GM19467 (cell line): ENCODE measurements around the gene BAIAP3.

Experiments used
- ATAC-seq: cut with Tn5 transposase; IDR thresholded peaks from one replicate; pipeline ENCODE4 v1.9.1; 2021; ENCODE audit warnings: mild to moderate bottlenecking, moderate library complexity; ENCODE audit not compliant: unreplicated experiment

BAIAP3 gene

DNA sequence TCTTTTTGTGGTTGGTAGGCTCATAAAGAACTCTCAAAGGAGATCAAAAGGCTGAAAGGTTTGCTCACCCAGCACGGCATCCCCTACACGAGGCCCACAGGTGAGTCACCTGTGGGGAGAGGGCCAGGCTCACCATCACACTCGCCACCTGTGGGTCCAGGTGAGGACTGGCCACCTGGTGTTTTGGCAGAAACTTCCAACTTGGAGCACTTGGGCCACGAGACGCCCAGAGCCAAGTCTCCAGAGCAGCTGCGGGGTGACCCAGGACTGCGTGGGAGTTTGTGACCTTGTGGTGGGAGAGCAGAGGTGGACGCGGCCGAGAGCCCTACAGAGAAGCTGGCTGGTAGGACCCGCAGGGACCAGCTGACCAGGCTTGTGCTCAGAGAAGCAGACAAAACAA lies 29.4 kb downstream of the BAIAP3 start:
- ATAC-seq: no peak

DNA sequence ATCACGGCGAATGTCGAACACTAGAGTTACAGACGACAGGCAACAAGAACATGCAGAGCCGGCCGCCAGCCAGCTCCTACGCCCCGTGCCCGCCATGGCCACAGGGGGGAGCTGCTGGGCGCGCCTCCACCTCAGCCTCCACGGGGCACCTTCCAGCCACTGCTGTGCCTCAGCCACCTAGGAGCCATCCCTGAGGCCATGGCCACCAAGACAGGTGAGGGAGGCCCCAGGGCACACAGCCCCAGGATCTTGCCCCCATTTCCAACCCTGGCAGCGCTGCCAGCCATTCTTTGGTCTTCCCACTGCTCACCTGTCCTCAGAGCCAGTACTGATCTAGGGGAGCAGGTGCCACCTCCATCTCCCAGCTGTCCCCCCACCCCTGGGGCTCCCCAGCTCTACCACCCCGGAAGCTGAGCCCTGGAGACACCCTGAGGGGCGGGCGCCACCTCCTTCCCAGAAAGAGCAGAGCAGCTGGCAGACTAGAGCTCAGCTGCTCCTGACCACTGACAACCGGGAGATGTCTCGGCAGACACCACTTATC lies 30.1 kb downstream of the BAIAP3 start:
- ATAC-seq: no peak

DNA sequence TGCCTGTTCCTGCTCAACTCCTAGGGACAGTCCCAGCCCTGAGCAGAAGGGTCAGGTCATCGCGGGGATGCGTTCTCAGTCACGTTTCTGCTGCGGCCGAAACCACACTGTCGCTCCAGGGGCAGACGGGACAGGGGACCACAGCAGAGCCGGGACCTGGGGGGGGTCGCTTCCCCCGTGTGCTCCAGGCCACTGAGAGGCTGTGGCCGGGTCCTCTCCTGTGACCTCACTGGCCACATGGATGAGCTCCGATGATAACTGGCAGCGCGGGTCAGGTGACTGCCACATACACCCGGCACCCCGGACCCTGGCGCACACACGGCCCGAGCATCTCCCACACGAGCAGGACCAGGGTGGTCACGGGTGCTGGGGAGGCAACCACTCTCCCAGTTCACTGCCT lies 31.1 kb downstream of the BAIAP3 start:
- ATAC-seq: no peak

DNA sequence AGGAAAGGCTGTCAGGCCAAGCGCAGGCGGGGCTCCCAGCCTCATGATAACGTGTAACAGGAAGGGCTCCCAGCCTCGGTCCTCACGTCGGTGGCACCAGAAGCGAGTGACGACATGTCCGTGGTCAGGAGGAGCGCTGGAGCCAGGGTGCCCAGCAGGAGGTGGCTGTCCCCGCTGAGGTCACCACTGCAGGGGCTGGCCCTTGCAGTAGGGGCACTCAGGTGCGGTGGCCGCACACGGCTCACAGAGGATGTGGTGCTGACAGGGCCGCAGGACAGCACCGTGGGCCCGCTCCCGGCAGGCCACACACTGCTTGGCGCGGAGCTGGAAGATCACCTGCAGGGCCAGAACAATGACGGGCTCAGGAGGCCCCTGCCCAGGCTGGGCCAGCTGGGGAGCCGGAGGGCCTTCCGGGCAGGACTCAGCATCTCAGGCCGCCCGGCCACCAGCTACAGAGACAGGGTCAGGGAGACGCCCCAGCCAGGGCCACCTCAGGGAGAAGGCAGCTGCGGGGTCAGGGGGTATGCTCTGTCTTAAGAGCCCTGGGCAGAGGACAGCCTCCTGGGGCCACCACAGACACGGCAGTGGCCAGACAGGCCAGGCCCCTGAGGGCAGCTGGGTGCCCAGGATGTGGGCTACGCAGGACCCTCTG lies 32.7 kb downstream of the BAIAP3 start:
- ATAC-seq: no peak

DNA sequence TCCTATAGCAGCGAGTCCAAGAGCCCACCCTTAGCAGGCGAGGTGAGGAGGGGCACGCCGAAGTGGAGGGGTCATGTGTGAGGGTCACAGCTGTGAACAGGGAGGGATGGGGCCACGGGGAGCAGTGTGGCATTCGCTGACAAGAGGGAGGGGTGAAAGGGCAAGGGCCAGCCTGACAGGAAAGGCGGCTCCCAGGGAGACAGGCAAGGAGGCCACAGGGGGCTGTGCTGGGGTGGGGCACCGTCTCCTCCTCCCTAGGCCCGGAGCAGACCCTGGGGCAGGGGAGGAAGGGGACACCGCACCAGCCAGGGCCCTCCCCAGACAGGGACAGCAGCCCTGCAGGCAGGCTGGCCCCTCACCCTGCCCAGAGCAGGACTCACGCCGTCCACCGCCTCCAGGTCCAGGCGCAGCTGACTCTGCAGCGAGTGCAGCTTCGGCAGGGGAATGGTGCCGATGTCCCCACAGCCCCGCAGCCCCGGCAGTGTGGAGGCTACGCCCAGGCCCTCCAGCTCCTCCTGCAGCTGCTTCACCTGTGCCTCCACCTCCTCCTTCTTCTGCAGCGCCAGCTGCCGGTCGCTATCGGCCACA lies 33.4 kb downstream of the BAIAP3 start:
- ATAC-seq: no peak

DNA sequence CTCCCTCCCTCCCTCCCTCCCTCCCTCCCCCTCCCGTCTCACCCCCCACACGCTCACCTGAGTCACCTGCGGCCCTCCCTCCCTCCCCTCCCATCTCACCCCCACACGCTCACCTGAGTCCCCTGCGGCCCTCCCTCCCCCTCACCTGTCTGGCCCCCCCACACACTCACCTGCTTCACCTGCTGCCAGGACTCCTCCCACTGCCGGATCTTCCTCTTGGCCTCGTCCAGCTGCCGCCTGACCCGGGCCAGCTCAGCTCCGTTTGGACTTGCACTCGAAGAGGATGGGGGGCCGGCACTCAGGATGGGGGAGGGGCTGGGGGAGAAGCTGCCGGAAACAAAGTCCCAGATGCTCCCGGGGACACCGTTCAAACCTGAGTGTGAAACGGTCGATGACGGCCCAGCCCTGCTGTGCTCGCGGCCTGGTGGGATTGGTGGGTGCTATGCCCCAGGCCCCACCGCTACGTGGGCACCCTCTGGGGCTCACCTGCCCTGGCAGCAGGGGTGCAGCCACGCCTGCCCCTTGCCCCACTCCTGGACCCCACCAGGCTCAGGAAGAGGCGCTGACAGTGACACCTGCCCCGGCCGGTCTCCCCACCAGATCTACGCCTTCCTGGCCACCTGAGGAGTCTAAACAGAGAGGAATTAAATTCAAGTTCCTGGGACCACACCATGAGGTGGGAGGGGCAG lies 34.2 kb downstream of the BAIAP3 start:
- ATAC-seq: no peak

DNA sequence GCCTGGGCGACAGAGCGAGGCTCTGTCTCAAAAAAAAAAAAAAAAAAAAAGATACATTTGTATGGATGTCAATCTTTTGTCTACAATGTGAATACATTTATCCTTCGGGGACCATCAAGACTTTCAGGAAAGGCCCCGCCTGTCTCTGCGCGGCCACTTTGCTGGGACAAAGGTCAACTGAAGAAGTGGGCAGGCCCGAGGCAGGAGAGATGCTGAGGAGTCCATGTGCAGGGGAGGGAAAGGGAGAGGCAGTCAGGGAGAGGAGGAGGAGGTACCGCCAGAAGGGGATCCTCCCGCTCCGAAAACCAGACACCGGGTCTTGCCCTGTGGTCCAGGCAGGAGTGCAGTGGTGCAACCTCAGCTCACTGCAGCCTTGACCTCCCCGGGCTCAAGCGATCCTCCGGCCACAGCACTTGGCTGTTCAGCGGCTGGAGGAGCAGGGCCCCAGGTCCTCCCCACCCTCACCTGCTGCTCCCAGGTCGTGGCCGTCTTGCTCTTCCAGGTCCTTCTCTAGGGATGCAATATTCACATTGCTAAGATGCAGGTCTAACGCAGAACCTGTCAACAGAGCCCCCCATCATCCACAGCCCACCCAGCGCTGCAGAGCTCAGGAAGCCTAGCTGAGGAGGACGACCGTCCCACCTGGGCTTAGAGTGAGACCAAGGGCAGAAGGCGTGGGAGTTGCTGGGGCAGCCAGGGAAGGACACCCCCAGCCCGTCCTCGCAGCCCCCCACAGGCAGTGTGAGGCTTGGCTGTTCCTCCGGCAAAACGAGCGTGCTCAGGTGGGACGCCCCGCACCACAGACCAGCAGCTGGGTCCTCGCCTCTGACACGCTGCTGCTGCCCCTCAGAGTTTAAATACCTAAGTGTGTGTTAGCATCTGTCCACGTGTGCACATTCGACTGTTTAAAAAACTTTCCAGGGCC lies 37.9 kb downstream of the BAIAP3 start:
- no peak for ATAC-seq

- ATAC-seq: no peak
Measured at GRCh38 chr16:1372292-1372950, 39.0 kb downstream of the BAIAP3 start.

DNA sequence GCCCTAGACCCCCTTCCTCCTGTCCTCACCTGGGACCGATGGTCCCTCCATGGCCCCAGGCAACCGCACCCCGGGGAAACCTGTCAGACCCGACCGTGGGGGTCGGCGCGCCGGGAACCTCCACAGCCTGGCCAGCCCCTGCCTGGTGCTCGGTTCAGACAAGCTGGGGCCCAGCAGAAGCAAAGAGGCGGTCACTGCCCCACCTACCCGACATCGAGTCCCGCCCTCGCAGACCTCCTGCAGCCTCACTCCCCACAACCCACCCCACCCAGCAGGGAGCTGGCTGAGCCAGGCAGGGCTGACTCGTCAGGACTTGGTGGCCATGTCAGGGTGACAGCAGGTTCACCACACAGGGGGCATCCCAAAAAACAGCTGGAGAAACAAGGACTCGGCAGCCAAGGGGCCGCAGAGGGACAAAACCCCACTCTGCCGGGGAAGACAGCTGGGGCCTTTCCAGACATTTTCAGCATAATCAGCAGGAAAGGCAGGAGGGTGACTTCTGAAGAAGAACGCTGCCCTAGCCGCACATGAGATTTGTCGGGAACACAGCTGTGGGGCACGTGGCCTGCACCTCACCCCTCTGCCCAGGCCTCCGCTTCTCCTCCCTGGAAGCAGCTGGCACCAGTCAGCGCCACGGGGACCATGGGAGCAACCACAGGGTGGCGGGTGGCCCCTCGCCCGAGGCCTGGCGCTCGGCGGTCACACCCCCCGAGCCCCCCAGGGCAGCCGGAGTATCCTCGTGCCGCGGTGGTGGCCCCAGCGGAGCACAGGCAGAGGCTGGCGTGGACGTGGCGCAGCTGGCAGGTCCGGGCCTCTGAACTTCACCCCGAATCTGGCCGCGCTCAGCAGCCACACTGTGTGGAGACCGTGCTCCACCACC lies 41.2 kb downstream of the BAIAP3 start:
- no peak for ATAC-seq

- no peak for ATAC-seq
Measured at GRCh38 chr16:1375298-1375640, 41.8 kb downstream of the BAIAP3 start.

- no peak for ATAC-seq
Measured at GRCh38 chr16:1375741-1376410, 42.4 kb downstream of the BAIAP3 start.

GRCh38 chr16:1377406-1378010 lies 44.1 kb downstream of the BAIAP3 start:
- no peak for ATAC-seq

DNA sequence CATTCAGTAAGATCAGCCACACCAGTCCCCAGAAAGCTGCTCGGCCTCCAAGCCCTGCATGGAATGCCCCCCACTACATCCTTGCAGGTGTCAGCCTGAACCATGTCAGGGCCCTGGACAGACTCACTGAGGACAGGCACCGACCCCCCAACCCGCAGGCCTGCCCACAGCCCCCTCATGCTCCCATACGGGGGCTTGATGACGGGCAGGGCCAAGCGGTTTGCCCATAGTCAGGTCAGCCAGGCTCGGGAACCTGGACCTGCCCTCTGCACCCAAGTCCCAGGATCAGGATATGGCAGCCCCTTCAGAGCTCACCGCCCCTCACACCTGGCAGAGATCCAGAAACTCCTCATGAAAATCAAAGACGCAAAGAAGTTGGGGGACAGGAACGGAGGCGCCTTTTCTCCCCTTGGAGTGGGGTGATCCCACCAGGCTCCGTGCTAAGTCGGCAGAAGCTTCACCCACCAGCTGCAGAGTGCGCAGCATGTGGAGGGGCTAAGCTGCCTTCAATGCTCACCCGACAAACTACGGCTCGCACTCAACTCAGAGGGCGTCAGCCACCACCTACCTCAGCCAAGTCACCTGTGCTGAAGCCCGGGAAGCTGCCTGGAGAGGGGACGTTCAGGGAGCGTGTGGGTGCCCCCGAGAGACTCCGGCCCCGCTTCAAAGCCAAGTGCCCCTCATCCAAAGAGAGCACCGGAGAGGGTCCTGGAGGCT lies 44.8 kb downstream of the BAIAP3 start:
- no peak for ATAC-seq

DNA sequence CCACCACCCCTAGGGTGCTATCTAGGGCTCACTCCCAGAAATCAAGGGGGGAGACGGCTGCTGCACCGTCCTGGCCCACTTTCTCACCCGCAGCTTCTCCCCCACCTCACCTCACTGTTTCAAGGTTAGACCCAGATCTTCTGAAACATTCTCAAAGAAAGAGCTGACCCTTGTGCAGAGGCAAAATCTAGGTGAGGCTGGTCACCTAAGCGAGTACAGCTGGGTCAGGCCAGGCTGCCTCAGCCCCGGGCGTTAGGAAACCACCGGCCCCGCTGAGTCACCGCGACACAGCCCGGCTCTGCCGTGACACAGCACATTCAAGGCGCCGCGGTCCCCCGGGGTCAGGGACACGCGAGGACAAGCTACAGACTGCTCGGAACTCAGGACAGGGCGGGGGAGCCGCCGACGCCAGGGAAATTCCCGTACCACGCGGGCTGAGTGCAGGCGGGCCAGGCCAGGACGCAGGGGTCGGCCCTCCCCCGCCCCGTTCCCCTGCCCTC lies 45.4 kb downstream of the BAIAP3 start:
- no peak for ATAC-seq

DNA sequence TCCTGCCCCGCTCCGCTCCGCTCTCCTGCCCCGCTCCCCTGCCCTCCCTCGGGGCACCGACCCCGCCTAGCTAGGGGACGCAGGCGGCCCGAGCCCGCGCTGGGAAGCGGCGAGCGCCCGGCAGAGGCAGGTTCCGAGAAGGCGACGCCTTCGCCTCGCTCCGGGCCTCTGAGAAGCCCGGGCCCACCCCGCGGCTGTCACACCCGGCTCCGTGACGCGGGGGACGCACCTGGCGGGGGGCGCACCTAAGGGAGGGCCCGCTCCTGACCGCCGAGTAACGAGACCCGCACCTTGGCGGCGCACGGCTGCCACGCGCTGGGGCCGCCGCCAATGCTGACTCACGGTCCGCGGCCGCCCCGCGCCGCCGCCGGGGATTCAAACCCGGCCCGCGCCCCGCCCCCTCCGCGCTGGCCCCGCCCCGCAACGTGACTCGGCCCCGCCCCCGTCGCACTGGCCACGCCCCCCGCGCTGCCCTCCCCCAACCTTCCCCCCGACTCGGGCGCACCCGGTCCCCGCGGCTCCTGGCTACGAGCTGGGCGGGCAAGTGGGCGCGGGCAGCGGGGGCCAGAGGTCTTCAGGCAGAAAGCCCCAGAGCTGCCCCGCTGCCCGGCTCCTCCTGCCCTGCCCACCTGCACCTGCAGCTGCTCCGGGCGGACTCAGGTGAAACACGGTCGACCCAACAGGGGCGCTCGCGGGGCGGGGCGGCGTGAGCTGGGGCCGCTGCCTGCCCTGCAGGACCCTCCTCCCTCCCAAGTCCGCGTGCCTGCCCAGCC lies 46.0 kb downstream of the BAIAP3 start:
- ATAC-seq: no peak

DNA sequence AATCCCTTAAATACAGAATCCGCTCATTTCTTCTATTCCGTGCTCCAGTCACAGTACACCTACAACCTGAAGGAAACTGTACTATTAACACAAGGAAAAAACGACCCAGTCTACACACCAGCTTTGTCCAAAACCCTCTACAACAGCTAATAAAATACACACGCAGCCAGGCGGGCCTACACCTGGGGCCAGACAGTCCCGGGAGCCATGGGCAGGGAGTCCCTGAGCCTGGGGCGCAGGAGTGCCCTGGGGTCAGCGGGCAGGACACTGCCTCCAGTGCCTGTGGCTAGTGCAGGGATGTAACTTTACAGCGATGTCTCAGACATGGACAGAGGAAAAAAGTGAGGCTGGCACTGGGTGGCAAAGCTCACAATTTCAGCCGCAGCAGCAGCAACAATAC lies 46.8 kb downstream of the BAIAP3 start:
- ATAC-seq: no peak
